ENCODE measurements around the gene TEX50.

The TEX50 gene, protein sequence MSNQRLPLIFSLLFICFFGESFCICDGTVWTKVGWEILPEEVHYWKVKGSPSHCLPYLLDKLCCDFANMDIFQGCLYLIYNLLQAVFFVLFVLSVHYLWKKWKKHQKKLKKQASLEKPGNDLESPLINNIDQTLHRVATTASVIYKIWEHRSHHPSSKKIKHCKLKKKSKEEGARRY

DNA sequence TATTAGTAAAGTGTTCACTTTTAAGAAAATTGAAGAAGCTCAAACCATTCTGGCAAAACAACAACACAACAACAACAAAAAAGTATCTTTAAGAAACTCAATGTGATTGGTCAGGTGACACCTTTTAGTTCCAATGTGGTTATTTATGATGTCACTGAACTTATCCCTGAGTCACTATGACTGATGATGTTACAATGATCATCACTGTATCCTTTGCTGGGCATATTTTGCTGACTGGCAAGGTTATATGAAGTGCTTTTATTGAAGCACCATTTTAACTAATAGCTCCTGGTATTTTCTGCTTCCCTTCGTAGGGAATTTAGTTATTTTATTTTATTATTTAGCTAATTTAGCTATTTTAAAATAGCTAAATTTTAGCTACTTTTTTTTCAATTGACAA, at the start of gene TEX50:
TEX50 (plus strand) TSS at position 223 of the 400 bp plus-strand sequence. CDS start 184 bp downstream, outside the sequence.
- TF ChIP-seq NFIC (IDR thresholded peaks at IDR 0.05) (no peak), CREB1 (IDR thresholded peaks at IDR 0.05; ENCODE audit: low read depth) (no peak), ZBTB7A (IDR thresholded peaks at IDR 0.05; ENCODE audit: low read depth) (no peak), TCF12 (IDR thresholded peaks at IDR 0.05; ENCODE audit: low read depth) (no peak), TEAD4 (IDR thresholded peaks at IDR 0.05) (no peak)

DNA sequence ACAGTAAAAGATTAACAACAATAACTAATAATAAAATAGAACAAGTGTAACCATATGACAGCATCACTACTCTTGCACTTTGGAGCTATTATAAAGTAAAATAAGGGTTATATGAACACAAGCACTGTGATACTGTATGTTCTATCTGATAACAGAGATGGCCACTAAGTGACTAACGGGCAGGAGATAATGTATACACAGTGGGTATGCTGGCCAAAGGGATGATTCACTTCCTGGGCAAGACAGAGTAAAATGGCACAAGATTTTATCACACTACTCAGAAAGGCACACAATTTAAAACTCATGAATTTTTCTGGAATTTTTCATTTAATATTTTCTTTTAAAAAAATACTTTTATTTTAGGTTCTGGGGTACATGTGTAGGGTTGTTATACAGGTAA, 44.6 kb upstream of the TEX50 start:
- TF ChIP-seq RAD21 (IDR thresholded peaks at IDR 0.05; ENCODE audit: low read depth) (no peak), EP300 (IDR thresholded peaks at IDR 0.05; ENCODE audit: borderline replicate concordance) (no peak), YY1 (IDR thresholded peaks at IDR 0.05; ENCODE audit: low read depth) (no peak), CEBPB (IDR thresholded peaks at IDR 0.05) (no peak), EGR1 (IDR thresholded peaks at IDR 0.05) (no peak), ZBTB7A (IDR thresholded peaks at IDR 0.05; ENCODE audit: low read depth) (no peak), TCF12 (IDR thresholded peaks at IDR 0.05; ENCODE audit: low read depth) (no peak), TEAD4 (IDR thresholded peaks at IDR 0.05) (no peak), TAF1 (IDR thresholded peaks at IDR 0.05; ENCODE audit: low read depth) (no peak)
- TF ChIP-seq, protein P1, sequence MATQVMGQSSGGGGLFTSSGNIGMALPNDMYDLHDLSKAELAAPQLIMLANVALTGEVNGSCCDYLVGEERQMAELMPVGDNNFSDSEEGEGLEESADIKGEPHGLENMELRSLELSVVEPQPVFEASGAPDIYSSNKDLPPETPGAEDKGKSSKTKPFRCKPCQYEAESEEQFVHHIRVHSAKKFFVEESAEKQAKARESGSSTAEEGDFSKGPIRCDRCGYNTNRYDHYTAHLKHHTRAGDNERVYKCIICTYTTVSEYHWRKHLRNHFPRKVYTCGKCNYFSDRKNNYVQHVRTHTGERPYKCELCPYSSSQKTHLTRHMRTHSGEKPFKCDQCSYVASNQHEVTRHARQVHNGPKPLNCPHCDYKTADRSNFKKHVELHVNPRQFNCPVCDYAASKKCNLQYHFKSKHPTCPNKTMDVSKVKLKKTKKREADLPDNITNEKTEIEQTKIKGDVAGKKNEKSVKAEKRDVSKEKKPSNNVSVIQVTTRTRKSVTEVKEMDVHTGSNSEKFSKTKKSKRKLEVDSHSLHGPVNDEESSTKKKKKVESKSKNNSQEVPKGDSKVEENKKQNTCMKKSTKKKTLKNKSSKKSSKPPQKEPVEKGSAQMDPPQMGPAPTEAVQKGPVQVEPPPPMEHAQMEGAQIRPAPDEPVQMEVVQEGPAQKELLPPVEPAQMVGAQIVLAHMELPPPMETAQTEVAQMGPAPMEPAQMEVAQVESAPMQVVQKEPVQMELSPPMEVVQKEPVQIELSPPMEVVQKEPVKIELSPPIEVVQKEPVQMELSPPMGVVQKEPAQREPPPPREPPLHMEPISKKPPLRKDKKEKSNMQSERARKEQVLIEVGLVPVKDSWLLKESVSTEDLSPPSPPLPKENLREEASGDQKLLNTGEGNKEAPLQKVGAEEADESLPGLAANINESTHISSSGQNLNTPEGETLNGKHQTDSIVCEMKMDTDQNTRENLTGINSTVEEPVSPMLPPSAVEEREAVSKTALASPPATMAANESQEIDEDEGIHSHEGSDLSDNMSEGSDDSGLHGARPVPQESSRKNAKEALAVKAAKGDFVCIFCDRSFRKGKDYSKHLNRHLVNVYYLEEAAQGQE (IDR thresholded peaks at IDR 0.05; ENCODE audit: low read depth): no peak
- TF ChIP-seq, protein P2, sequence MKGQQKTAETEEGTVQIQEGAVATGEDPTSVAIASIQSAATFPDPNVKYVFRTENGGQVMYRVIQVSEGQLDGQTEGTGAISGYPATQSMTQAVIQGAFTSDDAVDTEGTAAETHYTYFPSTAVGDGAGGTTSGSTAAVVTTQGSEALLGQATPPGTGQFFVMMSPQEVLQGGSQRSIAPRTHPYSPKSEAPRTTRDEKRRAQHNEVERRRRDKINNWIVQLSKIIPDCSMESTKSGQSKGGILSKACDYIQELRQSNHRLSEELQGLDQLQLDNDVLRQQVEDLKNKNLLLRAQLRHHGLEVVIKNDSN (IDR thresholded peaks at IDR 0.05): no peak

DNA sequence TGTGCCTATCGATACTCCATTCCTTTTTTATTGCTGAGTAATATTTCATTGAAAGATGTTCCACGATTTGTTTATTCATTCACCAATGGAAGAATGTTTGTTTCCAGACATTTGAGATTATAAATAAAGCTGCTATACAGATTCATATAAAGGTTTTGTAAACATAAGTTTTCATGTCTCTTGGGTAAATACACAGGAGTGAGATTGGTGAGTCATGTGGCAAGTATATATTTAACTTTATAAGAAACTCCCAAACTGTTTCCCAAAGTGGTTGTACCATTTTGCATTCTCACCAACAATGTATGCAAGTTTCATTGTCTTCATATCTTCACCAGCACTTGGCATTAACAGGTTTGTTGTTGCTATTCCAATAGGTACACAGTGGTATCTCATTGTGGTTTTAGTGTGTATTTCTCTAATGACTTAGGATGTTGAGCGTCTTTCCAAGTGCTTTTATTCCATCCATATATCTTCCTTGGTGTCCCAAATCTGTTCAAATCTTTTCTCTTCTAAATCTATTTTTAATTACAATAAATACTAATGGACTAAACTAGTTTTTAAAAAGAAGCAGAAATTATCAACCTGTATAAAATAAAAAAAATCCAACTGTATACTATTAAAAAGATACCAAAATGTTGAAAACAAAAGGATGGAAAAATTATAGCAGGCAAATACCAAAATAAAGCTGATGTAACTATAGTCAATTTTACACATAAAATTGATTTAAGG, 38.9 kb upstream of the TEX50 start:
- no peak for TF ChIP-seq TCF12 (IDR thresholded peaks at IDR 0.05; ENCODE audit: low read depth)
- TF ChIP-seq, protein P3, sequence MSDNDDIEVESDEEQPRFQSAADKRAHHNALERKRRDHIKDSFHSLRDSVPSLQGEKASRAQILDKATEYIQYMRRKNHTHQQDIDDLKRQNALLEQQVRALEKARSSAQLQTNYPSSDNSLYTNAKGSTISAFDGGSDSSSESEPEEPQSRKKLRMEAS (IDR thresholded peaks at IDR 0.05): no peak

DNA sequence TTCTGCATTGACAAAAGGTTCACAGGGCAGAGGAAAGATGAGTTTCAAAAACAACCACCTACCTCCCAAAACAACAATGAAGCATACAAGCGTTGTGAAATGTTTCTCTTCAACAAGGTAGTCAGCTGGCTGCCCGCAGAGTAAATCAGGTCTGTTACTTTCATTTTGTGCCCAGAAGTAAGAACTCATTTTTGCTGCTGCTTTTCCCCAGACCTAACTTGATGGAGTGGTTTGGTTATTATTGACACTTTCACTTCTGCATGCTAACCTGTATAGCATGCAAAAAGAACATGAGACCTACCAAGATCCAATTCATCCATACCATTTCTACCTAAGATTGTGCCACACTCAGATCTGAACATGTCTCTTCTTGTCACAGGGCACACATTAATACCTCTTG, 33.5 kb upstream of the TEX50 start:
- TF ChIP-seq EGR1 (IDR thresholded peaks at IDR 0.05): no peak
- no peak for TF ChIP-seq TAF1 (IDR thresholded peaks at IDR 0.05; ENCODE audit: low read depth)

DNA sequence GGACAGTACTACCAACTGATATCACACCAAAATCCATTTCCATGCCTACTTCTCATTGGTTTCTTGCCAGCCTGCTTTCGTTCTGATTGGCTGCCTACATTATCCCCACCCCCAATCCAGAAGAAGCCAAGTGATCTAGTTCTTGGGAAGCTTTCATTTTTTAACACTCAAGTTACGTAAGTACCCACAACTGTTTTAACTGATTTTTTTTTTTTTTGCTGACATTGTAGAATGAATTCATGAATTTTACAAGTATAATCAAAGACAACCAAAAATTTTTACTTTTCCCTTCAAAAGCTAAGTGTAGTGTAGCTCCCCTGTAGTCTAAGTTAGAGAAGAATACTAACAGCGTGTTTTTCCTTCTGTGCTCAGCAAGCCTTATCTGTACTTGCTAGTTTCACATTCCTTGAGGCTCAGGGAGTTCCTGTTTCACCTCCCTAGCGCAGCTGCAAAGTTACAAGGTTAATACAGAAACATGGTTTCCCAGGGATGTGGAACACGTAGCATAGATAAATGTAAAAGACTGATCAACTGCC, 32.0 kb upstream of the TEX50 start, which contains the start of gene SLC9C2:
SLC9C2 (minus strand) TSS at position 17 of the 536 bp plus-strand sequence. CDS start 1,296 bp downstream, outside the sequence.
- TF ChIP-seq EP300 (IDR thresholded peaks at IDR 0.05; ENCODE audit: borderline replicate concordance) (no peak), CREB1 (IDR thresholded peaks at IDR 0.05; ENCODE audit: low read depth) (no peak), TEAD4 (IDR thresholded peaks at IDR 0.05) (no peak), FOXM1 (IDR thresholded peaks at IDR 0.05; ENCODE audit: borderline replicate concordance, low read depth) (no peak), CEBPB (IDR thresholded peaks at IDR 0.05) (no peak), TAF1 (IDR thresholded peaks at IDR 0.05; ENCODE audit: low read depth) (no peak), TCF12 (IDR thresholded peaks at IDR 0.05; ENCODE audit: low read depth) (no peak), ZBTB7A (IDR thresholded peaks at IDR 0.05; ENCODE audit: low read depth) (no peak), EGR1 (IDR thresholded peaks at IDR 0.05) (no peak), RAD21 (IDR thresholded peaks at IDR 0.05; ENCODE audit: low read depth) (no peak), YY1 (IDR thresholded peaks at IDR 0.05; ENCODE audit: low read depth) (no peak)
- TF ChIP-seq, protein P1 (IDR thresholded peaks at IDR 0.05; ENCODE audit: low read depth): no peak
- TF ChIP-seq, protein P2 (IDR thresholded peaks at IDR 0.05): no peak
- TF ChIP-seq, protein P3 (IDR thresholded peaks at IDR 0.05): no peak

All from Ishikawa (cell line).